Neural progenitor cell (in vitro differentiated cells): ENCODE measurements around the gene POFUT2.

Experiments
- EZH2phosphoT487 ChIP-seq: fragments of 200-600 bp; sonication (generic); IDR thresholded peaks from 2 replicates; pipeline ENCODE4 v1.6.1; 2017; ENCODE audit warnings: antibody characterized with exemption
- TF ChIP-seq, protein P1 (sequence below): fragments of 200-600 bp; sonication (generic); IDR thresholded peaks from 2 replicates; pipeline ENCODE4 v1.5.1; 2017; ENCODE audit warnings: antibody characterized with exemption, mild to moderate bottlenecking

DNA sequence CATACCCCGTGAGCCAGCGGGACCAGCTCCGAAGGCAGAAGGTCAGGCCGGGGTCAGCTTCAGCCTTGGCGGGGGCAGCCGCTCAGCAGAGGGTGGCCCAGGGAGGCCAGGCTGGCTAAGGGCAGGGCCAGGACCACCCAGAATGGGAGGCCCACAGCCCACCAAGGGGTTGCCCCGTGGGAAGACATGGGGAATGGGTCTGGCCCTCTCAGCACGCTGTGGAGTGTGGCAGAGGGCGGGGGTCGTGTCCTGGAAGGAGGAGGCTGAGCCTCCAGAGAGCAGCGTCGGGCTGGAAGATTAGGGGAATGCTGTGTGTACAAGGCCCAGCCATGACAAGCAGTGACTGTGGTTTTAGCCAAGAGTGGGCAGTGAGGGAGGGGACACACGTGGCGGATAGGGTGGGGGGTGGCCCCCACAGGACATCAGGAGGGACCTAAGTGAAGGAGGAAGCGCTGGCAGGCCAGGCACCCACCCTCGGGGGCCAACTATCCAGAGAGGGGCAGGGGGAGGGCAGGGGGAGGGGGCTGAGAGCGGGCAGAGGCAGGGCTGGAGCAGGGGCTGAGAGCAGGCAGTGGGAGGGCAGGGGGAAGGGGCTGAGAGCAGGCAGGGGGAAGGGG lies 43.9 kb upstream of the POFUT2 start:
- TF ChIP-seq, protein P1, sequence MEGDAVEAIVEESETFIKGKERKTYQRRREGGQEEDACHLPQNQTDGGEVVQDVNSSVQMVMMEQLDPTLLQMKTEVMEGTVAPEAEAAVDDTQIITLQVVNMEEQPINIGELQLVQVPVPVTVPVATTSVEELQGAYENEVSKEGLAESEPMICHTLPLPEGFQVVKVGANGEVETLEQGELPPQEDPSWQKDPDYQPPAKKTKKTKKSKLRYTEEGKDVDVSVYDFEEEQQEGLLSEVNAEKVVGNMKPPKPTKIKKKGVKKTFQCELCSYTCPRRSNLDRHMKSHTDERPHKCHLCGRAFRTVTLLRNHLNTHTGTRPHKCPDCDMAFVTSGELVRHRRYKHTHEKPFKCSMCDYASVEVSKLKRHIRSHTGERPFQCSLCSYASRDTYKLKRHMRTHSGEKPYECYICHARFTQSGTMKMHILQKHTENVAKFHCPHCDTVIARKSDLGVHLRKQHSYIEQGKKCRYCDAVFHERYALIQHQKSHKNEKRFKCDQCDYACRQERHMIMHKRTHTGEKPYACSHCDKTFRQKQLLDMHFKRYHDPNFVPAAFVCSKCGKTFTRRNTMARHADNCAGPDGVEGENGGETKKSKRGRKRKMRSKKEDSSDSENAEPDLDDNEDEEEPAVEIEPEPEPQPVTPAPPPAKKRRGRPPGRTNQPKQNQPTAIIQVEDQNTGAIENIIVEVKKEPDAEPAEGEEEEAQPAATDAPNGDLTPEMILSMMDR = no peak
- TF ChIP-seq EZH2phosphoT487 = no peak
